Nucleus accumbens (tissue), 56 donors: ENCODE data around the gene TMEM150B.
A peak's percentile ranks its signal among the peaks of the same experiment; 100 is the strongest.

ENCODE experiments used
- DNase-seq, 56 donors: peaks; one replicate each; lab custom pipeline; 2025; lab: John Stamatoyannopoulos, UW

Gene TMEM150B

GRCh38 chr19:55309448-55309847 is 15.7 kb downstream of the TMEM150B start:
- no peak for DNase-seq

- no peak for DNase-seq
These were observed 16.9 kb downstream of the TMEM150B start for GRCh38 chr19:55308281-55308680.

DNA sequence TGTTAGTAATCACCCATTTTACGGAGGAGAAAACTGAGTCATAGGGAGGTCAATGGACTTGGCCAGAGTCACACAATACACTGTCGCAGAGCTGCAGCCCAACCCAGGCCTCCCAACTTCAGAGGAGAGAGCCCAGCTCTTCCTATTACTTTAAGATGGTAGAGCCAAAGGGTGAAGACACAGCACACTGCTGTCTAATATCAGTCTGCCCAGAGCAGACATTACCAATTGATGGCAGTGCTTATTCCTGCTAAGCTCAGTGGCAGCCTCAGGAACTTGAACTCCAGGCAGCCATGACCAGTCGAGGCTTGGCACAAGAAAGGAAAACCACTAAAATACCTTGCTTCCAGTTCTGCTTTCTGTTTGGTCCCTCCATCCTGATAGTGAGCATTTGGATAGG is 18.4 kb downstream of the TMEM150B start:
- no peak for DNase-seq

DNA sequence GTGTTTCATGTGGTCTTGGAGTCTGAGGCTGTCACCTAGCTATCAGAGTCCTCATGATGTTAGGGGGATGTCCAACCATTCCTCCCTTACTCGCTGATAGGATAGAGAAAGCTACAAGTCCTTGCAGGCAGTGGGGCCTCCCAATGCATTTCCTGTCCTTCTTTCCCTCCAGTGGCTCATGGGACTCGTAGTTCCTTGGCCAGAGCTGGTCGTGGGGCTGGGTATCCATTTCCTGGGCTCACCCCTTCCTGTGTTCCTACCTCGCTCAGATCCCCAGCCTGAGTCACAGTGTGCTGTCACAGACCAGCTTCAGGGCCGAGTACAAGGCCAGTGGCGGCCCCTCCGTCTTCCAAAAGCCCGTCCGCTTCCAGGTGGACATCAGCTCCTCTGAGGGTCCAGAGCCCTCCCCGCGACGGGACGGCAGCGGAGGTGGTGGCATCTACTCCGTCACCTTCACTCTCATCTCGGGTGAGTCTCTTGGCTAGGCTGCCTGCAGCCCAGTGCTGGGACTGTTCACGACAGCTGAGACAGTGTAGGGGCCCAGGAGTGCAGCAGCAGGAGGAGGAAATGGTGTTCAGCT is 19.1 kb downstream of the TMEM150B start:
- DNase-seq, result no peak

DNA sequence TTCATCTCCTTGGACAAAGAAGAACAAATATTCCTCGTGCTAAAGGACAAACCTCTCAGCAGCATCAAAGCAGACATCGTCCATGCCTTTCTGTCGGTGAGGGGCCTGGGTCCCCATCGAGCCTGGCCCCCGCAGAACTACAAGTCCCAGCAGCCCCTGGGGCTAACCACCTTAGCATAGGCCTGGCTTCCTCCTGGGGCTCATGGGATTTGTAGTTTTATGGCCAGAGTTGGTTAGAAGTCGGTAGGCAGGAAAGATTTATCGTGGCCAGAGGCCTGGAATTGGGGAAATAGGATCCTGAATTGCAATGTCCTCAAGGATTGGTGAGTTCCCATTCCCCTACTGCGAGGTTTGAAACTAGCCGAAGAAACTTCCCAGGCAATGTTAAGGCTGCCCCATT is 19.6 kb downstream of the TMEM150B start:
- DNase-seq, result peak in 2 of 56 donors; percentile 8 to 16

DNA sequence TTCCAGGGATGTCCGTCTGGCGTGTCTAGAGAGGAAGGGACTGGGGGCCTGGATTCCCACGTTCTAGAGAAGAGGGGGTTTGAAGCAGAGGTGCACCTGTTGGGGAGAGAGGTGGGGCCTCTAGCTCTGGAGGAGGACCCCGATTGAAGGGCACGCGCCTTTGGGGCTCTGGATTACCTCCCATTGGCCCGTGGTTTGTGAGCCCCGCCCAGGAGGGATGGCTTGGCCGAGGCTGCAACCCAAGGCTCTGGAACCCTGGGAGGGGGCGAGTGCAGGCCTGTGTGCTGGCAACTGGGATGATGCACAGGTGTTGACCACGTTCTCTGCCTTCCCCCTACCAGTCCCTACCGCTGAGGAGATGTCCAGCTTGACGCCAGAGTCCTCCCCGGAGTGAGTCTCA is 20.2 kb downstream of the TMEM150B start:
- DNase-seq, result no peak

GRCh38 chr19:55304279-55304978 is 20.7 kb downstream of the TMEM150B start:
- no peak for DNase-seq

- DNase-seq, result no peak
These were observed 21.7 kb downstream of the TMEM150B start for GRCh38 chr19:55303477-55303876.

DNA sequence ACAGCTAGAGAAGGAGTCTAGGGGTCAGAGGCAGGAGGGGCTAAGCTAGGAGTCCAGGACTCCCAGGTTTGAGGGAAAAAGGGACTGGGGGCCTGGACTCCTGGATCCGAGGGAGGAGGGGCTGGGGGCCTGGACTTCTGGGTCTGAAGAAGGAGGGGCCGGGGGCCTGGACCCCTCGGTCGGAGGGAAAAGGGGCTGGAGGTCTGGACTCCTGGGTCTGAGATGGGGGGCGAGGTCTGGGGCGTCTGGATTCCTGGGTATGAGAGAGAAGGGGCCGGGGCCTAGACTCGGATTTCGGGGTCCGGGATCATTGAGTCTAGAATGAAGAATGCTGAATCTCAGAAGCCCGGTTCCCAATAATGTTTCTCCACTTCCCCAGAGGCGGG is 22.8 kb downstream of the TMEM150B start:
- DNase-seq, result no peak

DNA sequence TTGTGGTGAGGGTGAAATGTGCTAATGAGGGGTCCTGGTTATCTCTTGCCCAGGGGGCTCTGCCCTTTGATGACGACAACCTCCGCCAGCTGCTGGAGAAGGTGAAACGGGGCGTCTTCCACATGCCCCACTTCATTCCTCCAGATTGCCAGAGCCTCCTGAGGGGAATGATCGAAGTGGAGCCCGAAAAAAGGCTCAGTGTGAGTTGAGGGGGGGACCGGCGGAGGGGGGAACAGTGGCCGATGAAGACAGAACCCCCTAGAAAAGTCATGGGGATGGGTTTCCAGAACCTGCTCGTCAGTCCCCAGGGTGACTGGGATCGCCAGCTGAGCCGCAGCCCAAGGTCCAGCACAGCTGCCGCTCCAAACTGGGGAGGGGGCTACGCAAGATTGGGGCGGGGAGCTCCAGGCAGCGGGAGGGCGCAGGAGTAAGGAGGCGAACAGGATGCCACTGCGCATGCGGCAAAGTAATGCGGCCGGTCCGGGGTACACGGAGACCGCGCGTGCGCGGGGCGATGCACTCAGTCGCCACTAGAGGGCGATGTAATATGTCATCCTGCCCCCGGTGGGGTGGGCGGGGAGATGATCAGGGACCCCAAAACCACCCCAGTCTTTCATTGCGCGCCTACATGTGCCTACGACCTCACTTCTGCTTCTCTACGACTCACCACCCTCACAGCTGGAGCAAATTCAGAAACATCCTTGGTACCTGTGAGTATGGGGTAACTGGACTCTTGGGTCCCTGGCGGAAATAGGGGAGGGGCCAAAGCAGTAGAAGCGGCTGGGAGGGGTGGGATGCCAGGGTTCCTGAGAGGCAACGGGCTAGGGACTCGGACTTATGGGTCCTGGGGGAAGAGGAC is 23.5 kb downstream of the TMEM150B start:
- peak in 54 of 56 donors; percentile 36 to 91 (median 74) for DNase-seq

DNA sequence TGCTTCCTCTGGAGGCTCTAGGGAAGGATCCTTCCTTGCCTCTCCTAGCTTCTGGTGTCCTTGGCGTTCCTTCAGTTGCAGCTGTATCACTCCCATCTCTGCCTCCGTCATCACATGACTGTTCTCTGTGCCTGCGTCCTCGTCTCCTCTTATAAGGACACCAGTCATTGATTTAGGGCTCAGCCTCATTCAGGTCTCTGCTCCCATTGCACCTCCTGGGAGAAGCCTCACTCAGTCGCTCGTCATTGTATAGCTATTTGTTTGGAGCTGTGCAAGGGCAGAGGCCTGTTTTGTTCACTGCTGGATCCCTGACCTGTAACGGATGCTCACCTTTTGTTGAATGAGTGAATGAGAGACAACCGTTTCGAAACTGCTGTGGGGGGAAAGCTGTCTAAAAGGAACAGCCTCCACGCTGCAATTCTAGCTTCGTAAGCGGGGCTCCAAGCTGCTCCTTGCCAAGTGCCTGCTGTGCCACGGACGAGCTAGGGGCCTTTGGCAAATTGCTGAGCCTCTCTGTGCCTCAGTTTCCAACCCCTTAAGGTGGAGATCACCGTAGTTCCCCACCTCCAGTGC is 24.2 kb downstream of the TMEM150B start:
- peak in 25 of 56 donors; percentile 6 to 58 (median 30) for DNase-seq

DNA sequence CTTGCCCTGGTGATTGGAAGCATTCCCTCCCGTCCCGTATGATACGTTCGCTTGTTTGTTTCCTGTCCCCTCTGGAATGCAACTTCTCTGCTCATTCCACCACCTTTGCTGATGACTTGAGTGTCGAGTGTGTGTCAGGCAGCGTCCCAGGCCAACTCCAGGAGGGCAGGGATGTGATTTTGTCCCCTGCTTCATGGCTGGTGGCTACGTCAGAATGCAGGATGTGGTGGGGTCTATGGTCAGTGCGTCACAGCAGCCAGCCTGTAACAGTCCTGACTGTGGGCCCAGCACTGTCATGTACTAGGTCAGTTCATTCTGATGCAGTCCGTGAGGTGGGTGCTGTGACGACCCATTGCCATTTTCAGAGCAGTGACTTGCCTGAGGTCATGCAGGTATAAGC is 25.1 kb downstream of the TMEM150B start:
- DNase-seq, result no peak

- DNase-seq, result no peak
These were observed 27.9 kb downstream of the TMEM150B start for GRCh38 chr19:55297267-55297666.

GRCh38 chr19:55289117-55289796 is 35.9 kb downstream of the TMEM150B start:
- DNase-seq, result peak in 1 of 56 donors; percentile 14

- peak in 54 of 56 donors; percentile 42 to 96 (median 87) for DNase-seq
These were observed 37.6 kb downstream of the TMEM150B start for GRCh38 chr19:55287361-55288079.

- peak in 14 of 56 donors; percentile 14 to 61 (median 28) for DNase-seq
These were observed 39.8 kb downstream of the TMEM150B start for GRCh38 chr19:55285229-55285890.

GRCh38 chr19:55284405-55285058 is 40.6 kb downstream of the TMEM150B start:
- DNase-seq, result peak in 6 of 56 donors; percentile 11 to 61 (median 34)

DNA sequence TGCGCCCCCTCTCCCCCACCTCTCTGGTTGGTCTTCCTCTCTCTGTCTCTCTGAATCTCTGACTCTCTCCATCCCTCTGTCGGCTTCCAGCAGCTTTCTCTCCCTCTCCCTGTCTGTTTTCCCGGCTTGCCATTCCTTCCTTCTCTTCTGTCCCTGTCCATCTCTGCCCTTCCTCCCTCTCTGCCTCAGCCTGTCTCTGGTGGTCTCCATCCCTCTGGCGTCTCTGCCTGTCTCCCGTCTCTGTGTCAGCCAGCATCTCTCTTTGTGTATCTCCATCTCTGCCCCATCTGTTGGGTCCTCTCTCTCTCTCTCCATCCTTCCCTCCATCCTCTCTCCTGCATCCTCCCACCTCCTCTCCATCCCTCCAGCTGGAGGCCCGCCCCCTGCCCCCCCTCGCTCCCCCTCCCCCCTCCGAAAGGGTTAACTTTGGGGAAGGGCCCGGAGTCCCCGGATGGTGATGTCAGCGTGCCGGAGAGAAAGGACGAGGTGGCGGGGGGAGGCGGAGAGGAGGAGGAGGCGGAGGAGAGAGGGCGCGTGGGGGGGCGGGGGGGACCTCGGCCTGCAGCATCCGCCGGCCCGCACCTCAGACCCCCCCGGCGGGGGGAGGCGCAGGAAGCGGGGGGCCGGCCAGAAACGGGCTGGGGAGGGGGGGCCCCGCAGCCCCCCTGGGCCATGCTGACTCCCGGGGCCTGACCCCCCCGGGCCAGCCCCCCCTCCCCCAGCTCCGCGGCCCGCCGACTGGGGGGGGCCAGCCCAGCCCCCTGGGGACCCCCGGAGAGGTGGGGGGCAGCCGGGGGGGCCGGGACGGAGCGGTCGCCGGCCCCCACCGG is 41.4 kb downstream of the TMEM150B start, which contains the start of gene BRSK1:
BRSK1 (plus strand) TSS at position 450 of the 830 bp plus-strand sequence. CDS start 446 bp downstream, outside the sequence.
- peak in 54 of 56 donors; percentile 22 to 90 (median 79) for DNase-seq
